Epithelial cell of esophagus (primary cell): ENCODE results near the gene CYB5B.
"Not testable (repeated sequence)": the region's sequence is repeated elsewhere in the genome, so short reads cannot be mapped to it uniquely, and the experiment has no call there.

Experiments used
- DNase-seq: peaks from one replicate; pipeline ENCODE4 v3.0.0; 2010; ENCODE audit warnings: low read depth
- H3K4me3 ChIP-seq: 2 replicates; pipeline ENCODE4 v1.5.1; 2011; ENCODE audit warnings: mild to moderate bottlenecking, low read length, control low read depth
- TF ChIP-seq, protein P1 (sequence below): IDR thresholded peaks from 2 replicates; pipeline ENCODE4 v1.5.1; 2011; ENCODE audit warnings: low read depth, mild to moderate bottlenecking, low read length, control low read depth, inconsistent platforms; ENCODE audit not compliant: insufficient read depth; ENCODE audit errors: missing control alignments

Gene CYB5B

DNA sequence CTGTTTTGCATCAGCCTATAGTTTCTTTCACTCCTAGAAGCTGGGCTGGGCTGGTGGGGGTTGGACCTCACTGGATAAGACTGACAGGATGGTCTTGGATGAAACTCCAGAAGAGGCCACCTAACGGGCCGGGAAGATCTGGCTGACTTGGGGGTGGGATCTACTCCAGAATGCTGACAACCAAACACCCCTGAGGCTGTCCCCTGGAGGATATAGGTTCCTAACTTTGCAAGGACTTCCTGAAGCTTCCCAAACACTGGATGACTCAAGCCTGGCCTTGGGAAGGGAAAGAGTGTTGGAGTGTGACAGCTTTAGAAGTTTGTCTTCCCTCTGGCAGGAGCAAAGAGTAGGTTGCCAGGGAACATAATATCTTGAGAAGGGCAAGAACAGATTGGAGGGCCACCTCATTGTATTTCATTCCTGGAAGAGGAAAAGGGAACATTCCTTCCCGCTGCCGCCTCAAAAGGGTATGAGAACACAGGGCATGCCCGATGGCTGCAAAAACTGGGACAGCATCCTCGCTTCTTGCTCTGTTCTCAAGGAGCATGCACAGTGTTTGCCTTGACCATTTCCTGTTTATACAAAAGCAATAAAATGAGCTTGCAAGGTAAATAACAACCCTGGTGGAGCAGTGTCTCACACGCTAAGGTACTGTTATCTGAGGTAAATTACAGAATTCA lies 6.8 kb upstream of the CYB5B start:
- TF ChIP-seq, protein P1, sequence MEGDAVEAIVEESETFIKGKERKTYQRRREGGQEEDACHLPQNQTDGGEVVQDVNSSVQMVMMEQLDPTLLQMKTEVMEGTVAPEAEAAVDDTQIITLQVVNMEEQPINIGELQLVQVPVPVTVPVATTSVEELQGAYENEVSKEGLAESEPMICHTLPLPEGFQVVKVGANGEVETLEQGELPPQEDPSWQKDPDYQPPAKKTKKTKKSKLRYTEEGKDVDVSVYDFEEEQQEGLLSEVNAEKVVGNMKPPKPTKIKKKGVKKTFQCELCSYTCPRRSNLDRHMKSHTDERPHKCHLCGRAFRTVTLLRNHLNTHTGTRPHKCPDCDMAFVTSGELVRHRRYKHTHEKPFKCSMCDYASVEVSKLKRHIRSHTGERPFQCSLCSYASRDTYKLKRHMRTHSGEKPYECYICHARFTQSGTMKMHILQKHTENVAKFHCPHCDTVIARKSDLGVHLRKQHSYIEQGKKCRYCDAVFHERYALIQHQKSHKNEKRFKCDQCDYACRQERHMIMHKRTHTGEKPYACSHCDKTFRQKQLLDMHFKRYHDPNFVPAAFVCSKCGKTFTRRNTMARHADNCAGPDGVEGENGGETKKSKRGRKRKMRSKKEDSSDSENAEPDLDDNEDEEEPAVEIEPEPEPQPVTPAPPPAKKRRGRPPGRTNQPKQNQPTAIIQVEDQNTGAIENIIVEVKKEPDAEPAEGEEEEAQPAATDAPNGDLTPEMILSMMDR: no peak
- H3K4me3 ChIP-seq: no peak overlapping the region
- DNase-seq: no peak

DNA sequence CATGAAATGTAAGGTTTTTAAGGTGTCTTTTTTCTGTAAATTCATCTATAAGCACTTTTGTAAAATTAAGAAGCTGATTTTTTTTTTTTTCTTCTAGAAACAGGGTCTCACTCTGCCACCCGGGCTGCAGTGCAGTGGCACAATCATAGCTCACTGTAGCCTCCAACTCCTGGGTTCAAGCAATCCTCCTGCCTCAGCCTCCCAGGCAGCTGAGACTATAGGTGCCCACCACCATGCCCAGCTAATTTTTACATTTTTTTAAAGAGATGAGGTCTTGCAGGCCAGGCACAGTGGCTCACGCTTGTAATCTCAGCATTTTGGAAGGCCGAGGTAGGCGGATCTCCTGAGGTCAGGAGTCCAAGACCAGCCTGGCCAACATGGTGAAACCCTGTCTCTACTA lies 4.5 kb upstream of the CYB5B start:
- H3K4me3 ChIP-seq: no peak overlapping the region
- no peak for DNase-seq
- TF ChIP-seq, protein P1: no peak

DNA sequence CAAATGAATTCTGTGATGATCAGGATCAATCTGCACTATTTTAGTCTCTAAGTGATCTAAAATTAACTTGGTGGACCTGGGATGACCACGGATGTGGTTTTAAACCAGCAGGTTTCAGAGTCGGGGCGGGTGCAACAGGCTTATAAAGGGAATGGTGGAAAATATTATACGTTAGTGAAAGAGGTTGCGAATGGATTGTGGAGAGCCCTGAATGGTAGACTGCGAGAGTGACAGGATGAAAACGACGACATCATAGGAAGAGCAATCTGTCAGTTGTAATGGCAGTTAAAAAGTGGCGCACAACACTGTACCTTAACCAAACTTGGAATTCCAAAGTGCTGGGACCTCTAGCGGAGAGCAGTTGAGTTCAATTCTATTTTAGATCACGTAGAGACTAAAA lies 1.2 kb upstream of the CYB5B start:
- DNase-seq: no peak
- H3K4me3 ChIP-seq: no peak overlapping the region
- TF ChIP-seq, protein P1: no peak

DNA sequence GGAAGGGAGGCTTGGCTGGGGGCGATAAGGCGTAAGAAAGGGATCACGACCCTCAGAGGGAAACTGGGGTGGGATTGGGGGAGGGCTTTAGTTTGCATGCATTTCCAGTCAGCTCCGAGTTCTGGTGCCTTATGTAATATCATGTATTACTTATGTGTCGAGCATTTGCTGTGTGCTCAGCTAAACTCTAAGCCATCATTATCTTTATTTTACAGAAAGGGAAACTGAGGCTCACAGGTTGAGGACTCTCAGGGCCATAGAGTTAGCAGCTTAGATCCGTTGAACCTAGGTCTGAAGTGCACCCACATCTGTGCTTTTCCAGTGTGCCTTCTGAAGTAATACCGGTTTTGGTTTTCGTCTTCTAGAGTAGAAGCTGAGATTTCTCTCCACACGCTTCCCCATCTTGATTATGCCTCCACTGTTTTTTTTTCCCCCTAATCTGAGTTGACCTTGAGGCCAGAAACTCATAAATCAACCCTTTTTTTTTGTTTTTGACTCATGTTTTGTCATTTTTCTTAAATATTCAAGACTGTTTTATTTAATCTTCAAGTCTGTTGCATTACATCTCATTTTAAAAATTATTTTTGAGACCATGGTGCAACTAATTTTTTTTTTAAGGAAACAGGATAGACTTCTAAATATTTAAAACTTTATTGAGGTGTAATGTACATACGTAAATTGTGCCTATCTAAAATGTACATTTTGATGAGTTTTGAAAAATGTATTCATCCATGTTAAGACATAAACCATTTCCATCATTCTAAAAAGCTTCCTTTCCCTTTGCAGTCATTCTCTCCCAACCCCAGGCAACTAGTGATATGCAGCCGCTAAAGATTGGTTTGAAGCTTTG lies 741 bp downstream of the CYB5B start:
- peak overlapping the region; percentile 94 for H3K4me3 ChIP-seq
- DNase-seq: no peak
- TF ChIP-seq, protein P1: no peak

DNA sequence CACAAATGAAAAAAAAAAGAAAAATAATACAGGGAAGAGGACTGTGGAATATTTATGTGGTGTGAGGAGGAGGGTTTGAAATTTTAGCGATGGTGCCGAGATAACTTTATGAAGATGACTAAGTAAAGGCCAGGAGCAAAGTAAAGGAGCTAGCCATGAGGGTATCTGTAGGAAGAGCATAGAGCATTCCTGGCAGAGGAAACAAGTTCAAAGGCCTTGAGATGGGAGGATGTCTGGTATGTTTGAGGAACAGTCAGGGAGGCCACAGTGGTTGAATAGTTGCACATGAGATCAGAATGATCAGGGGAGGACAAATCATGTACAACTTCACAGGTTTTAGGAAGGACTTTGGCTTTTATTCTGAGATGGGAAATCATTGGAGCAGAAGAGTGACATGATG lies 4.2 kb downstream of the CYB5B start:
- no peak overlapping the region for H3K4me3 ChIP-seq
- DNase-seq: no peak
- TF ChIP-seq, protein P1: no peak

DNA sequence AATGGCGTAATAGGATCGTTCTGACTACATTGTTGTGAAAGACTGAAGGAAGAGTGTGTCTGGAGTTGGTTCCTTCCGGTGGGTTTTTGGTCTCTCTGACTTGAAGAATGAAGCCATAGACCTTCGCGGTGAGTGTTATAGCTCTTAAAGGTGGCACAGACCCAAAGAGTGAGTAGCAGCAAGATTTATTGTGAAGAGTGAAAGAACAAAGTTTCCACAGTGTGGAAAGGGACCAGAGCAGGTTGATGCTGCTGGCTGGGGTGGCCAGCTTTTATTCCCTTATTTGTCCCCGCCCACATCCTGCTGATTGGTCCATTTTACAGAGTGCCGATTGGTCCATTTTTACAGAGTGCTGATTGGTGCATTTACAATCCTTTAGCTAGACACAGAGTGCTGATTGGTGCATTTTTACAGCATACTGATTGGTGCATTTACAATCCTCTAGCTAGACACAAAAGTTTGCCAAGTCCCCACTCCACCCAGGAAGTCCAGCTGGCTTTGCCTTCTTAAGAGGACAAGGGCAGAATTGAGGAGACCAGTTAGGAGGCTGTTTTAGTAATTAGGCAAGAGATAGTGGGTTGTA lies 4.7 kb downstream of the CYB5B start:
- DNase-seq: not testable (repeated sequence)

DNA sequence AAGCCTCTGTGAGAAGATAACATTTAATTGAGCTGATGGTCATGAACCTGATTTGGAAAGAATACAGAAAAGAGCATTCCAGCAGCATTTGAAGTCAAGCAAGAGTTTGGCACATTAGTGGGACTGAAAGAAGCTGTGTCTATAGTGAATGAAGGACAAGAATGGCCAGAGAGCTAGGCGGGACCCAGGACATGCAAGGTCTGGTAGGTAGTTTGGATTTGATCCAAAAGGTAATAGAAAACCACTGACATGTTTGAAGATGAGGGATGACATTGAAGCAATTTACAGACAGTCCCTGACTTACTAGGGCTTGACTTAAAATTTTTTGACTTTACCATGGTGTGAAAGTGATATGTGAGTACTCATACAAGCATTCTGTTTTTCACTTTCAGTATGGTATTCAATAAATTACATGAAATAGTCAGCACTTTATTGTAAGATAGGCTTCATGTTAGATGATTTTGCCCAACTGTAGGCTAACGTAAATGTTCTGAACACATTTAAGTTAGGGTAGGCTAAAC lies 7.6 kb downstream of the CYB5B start:
- H3K4me3 ChIP-seq: no peak overlapping the region
- TF ChIP-seq, protein P1: no peak
- DNase-seq: no peak

More for the DNA sequence above, 4.7 kb downstream of the CYB5B start:
- not testable (repeated sequence) for H3K4me3 ChIP-seq
